ENCODE results near the gene NPLOC4. TPM values are rescaled to one million over a fixed set of nuclear protein-coding genes. Genes with fewer than 3 reads are reported as not detected.

Gene NPLOC4
- total and polyA plus RNA-seq, 9 of the 15 experiments (the other 6 are each of a cell fraction or from before 2014, with no cell fraction given): 1.5 to 116 (median 64.5) TPM

- no peak; the same call in 1 of the 2 replicates for TF ChIP-seq TOE1 (IDR thresholded peaks at IDR 0.05; ENCODE audit: borderline replicate concordance)
- TF ChIP-seq TOE1 (CRISPR knock-in tag; IDR thresholded peaks at IDR 0.05; ENCODE audit: borderline replicate concordance, low read depth): no peak
- TF ChIP-seq ZNF586 (CRISPR knock-in tag; conservative IDR thresholded peaks at IDR 0.05): 0 out of 2 replicates have a peak, but pooled peaks have one; percentile 20
- peak; percentile 97 for TF ChIP-seq DMBX1 (CRISPR knock-in tag; IDR thresholded peaks at IDR 0.05; ENCODE audit: borderline replicate concordance)
- TF ChIP-seq CC2D1A (IDR thresholded peaks at IDR 0.05): no peak
- TF ChIP-seq CBFA2T3 (IDR thresholded peaks at IDR 0.05): no peak
- TF ChIP-seq SMARCA4 (IDR thresholded peaks at IDR 0.05): no peak
- TF ChIP-seq MEIS2 (IDR thresholded peaks at IDR 0.05; ENCODE audit: partially characterized antibody): no peak
- TF ChIP-seq, protein P1, sequence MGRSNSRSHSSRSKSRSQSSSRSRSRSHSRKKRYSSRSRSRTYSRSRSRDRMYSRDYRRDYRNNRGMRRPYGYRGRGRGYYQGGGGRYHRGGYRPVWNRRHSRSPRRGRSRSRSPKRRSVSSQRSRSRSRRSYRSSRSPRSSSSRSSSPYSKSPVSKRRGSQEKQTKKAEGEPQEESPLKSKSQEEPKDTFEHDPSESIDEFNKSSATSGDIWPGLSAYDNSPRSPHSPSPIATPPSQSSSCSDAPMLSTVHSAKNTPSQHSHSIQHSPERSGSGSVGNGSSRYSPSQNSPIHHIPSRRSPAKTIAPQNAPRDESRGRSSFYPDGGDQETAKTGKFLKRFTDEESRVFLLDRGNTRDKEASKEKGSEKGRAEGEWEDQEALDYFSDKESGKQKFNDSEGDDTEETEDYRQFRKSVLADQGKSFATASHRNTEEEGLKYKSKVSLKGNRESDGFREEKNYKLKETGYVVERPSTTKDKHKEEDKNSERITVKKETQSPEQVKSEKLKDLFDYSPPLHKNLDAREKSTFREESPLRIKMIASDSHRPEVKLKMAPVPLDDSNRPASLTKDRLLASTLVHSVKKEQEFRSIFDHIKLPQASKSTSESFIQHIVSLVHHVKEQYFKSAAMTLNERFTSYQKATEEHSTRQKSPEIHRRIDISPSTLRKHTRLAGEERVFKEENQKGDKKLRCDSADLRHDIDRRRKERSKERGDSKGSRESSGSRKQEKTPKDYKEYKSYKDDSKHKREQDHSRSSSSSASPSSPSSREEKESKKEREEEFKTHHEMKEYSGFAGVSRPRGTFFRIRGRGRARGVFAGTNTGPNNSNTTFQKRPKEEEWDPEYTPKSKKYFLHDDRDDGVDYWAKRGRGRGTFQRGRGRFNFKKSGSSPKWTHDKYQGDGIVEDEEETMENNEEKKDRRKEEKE (IDR thresholded peaks at IDR 0.05; ENCODE audit: borderline replicate concordance in 1 of 2, control insufficient read depth in 1 of 2, low read depth in 2 of 2, low read length in 1 of 2): no peak
- TF ChIP-seq CHD1 (IDR thresholded peaks at IDR 0.05; ENCODE audit: low read length): no peak
- TF ChIP-seq ZNF707 (CRISPR knock-in tag; conservative IDR thresholded peaks at IDR 0.05): peak; percentile 49; the same call in 1 of the 2 replicates
- TF ChIP-seq SIRT6 (IDR thresholded peaks at IDR 0.05; ENCODE audit: low read depth, low read length): no peak
- no peak for TF ChIP-seq THAP7 (CRISPR knock-in tag; IDR thresholded peaks at IDR 0.05)
- TF ChIP-seq, protein P2, sequence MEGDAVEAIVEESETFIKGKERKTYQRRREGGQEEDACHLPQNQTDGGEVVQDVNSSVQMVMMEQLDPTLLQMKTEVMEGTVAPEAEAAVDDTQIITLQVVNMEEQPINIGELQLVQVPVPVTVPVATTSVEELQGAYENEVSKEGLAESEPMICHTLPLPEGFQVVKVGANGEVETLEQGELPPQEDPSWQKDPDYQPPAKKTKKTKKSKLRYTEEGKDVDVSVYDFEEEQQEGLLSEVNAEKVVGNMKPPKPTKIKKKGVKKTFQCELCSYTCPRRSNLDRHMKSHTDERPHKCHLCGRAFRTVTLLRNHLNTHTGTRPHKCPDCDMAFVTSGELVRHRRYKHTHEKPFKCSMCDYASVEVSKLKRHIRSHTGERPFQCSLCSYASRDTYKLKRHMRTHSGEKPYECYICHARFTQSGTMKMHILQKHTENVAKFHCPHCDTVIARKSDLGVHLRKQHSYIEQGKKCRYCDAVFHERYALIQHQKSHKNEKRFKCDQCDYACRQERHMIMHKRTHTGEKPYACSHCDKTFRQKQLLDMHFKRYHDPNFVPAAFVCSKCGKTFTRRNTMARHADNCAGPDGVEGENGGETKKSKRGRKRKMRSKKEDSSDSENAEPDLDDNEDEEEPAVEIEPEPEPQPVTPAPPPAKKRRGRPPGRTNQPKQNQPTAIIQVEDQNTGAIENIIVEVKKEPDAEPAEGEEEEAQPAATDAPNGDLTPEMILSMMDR (IDR thresholded peaks at IDR 0.05 in 2 of 3, conservative IDR thresholded peaks at IDR 0.05 in 1 of 3; ENCODE audit: insufficient read depth in 2 of 3, low read depth in 1 of 3, low read length in 3 of 3): no peak
- TF ChIP-seq SMAD2 (IDR thresholded peaks at IDR 0.05; ENCODE audit: low read depth, low read length): no peak
- TF ChIP-seq, protein P3, sequence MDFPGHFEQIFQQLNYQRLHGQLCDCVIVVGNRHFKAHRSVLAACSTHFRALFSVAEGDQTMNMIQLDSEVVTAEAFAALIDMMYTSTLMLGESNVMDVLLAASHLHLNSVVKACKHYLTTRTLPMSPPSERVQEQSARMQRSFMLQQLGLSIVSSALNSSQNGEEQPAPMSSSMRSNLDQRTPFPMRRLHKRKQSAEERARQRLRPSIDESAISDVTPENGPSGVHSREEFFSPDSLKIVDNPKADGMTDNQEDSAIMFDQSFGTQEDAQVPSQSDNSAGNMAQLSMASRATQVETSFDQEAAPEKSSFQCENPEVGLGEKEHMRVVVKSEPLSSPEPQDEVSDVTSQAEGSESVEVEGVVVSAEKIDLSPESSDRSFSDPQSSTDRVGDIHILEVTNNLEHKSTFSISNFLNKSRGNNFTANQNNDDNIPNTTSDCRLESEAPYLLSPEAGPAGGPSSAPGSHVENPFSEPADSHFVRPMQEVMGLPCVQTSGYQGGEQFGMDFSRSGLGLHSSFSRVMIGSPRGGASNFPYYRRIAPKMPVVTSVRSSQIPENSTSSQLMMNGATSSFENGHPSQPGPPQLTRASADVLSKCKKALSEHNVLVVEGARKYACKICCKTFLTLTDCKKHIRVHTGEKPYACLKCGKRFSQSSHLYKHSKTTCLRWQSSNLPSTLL (IDR thresholded peaks at IDR 0.05): no peak
- 0 out of 2 replicates have a peak, but pooled peaks have one; percentile 60 for TF ChIP-seq CHCHD3 (CRISPR knock-in tag; IDR thresholded peaks at IDR 0.05)
- TF ChIP-seq BDP1 (IDR thresholded peaks at IDR 0.05; ENCODE audit: insufficient read depth, insufficient read length): no peak
- peak; percentile 19 for TF ChIP-seq TAF1 (IDR thresholded peaks at IDR 0.05; ENCODE audit: control insufficient read depth, extremely low read depth, insufficient read depth, low read length, severe bottlenecking)
Observed at GRCh38 chr17:81665205-81666091, 28.5 kb upstream of the NPLOC4 start (continued).

Data from K562 (cell line).